Adrenal gland (tissue), 5 donors: Measurements from ENCODE around the gene FAM227B.
"Not testable (repeated sequence)": the region's sequence is repeated elsewhere in the genome, so short reads cannot be mapped to it uniquely, and the experiment has no call there.

Experiments
- POLR2A ChIP-seq, 2 donors: fragments of 450-650 bp; IDR thresholded peaks; one replicate each; pipeline ENCODE4 v1.6.1; 2017; ENCODE audit warnings: antibody characterized with exemption in 2 of 2, mild to moderate bottlenecking in 2 of 2, moderate library complexity in 1 of 2
- TF ChIP-seq, protein P1 (sequence below), 6 experiments: fragments of 450-650 bp in 4 of 6; fragments of 200-600 bp in 2 of 6; sonication (generic) in 1 of 6; IDR thresholded peaks; 1 replicate in 5 of 6; 2 replicates in 1 of 6; pipeline versions ENCODE4 v1.5.1 to v1.8.0; 2016 to 2021; ENCODE audit warnings: antibody characterized with exemption in 6 of 6, mild to moderate bottlenecking in 2 of 6, moderate library complexity in 1 of 6
- donor health status: DM: no; HTN: no; CAD: no.

DNA sequence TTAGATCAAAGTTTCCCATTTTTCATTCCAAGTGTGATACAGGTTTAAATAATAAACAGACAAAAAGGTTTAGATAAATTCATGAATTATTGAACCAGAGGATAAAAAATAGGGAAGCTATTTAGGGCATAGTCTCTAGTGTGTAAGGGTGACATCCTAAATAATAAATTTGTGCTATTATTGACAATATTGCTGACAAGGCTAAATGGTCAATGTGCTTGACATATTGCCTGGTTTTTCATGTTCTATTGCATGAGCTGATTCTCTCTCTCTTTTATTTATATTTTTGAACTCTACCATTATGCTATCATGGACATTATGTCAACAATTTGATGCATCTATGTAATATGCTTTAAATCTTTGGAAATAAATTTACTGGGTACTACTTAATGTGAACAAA is 141.6 kb downstream of the FAM227B start:
- TF ChIP-seq, protein P1, sequence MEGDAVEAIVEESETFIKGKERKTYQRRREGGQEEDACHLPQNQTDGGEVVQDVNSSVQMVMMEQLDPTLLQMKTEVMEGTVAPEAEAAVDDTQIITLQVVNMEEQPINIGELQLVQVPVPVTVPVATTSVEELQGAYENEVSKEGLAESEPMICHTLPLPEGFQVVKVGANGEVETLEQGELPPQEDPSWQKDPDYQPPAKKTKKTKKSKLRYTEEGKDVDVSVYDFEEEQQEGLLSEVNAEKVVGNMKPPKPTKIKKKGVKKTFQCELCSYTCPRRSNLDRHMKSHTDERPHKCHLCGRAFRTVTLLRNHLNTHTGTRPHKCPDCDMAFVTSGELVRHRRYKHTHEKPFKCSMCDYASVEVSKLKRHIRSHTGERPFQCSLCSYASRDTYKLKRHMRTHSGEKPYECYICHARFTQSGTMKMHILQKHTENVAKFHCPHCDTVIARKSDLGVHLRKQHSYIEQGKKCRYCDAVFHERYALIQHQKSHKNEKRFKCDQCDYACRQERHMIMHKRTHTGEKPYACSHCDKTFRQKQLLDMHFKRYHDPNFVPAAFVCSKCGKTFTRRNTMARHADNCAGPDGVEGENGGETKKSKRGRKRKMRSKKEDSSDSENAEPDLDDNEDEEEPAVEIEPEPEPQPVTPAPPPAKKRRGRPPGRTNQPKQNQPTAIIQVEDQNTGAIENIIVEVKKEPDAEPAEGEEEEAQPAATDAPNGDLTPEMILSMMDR (IDR thresholded peaks at IDR 0.05): not testable (repeated sequence)
- TF ChIP-seq POLR2A (IDR thresholded peaks at IDR 0.05): not testable (repeated sequence)
